ENCODE data around the gene SSR3. TPM values are rescaled to one million over a fixed set of nuclear protein-coding genes. Genes with fewer than 3 reads are reported as not detected.

SSR3 gene
- total RNA-seq, 1 experiment from 2014 or later: 177 TPM

GRCh38 chr3:156581954-156582353, 27.0 kb upstream of the SSR3 start:
- RAD21 ChIA-PET (ENCODE audit: low non-redundant PET in 1 of 2, low total read pairs in 2 of 2, uncharacterized antibody in 2 of 2, unreplicated experiment in 2 of 2): no interaction called here
- intact Hi-C loops (cut with micrococcal nuclease): no loop called here

More at GRCh38 chr3:156581954-156582353, 27.0 kb upstream of the SSR3 start:
- ATAC-seq (no peak), DNase-seq (ENCODE audit: low read depth, low spot score) (no peak)
- Histone ChIP-seq H4K20me1 (ENCODE audit: insufficient read depth) (no peaks in the 10 kb centered on the region), H3K36me3 (ENCODE audit: control insufficient read depth in 1 of 2, insufficient read depth in 2 of 2, low read length in 2 of 2) (no peaks in the 10 kb centered on the region), H3K9ac (ENCODE audit: low read length) (no peak overlapping the region), H3K9me2 (ENCODE audit: insufficient read depth) (no peaks in the 10 kb centered on the region), H3K4me2 (ENCODE audit: low read length) (no peak overlapping the region), H3K4me1 (ENCODE audit: control insufficient read depth in 1 of 2, insufficient read depth in 2 of 2, low read length in 2 of 2) (no peaks in the 10 kb centered on the region), H3K27ac (ENCODE audit: low read depth, low read length) (no peak overlapping the region), H3K4me3 (replicated peaks in 1 of 2; ENCODE audit: low read depth in 1 of 2, low read length in 2 of 2) (no peak overlapping the region), H2AFZ (ENCODE audit: low read depth, low read length, poor library complexity, severe bottlenecking) (no peak overlapping the region), H3K27me3 (ENCODE audit: insufficient read depth, low read length) (no peaks in the 10 kb centered on the region), H3K79me2 (ENCODE audit: insufficient read depth, low read length) (no peaks in the 10 kb centered on the region), H3K9me3 (ENCODE audit: control insufficient read depth in 1 of 2, insufficient read depth in 1 of 2, low read depth in 1 of 2, low read length in 2 of 2) (no peaks in the 10 kb centered on the region)
- TF ChIP-seq FOSL1 (IDR thresholded peaks at IDR 0.05; ENCODE audit: low read depth): no peak
- TF ChIP-seq POLR2A (IDR thresholded peaks at IDR 0.05; ENCODE audit: borderline replicate concordance, extremely low read depth, insufficient read depth, insufficient read length): no peak
- TF ChIP-seq ZNF274 (IDR thresholded peaks at IDR 0.05; ENCODE audit: low read depth, low read length): no peak
- TF ChIP-seq ZFX (IDR thresholded peaks at IDR 0.05): no peak
- TF ChIP-seq JUND (IDR thresholded peaks at IDR 0.05): no peak
- no peak for TF ChIP-seq EGR1 (IDR thresholded peaks at IDR 0.05; ENCODE audit: low read depth)
- no peak for TF ChIP-seq ZBTB33 (IDR thresholded peaks at IDR 0.05; ENCODE audit: extremely low read depth, insufficient replicate concordance, low read length)
- no peak for TF ChIP-seq SIN3A (IDR thresholded peaks at IDR 0.05; ENCODE audit: low read depth)
- TF ChIP-seq ATF3 (IDR thresholded peaks at IDR 0.05): no peak
- TF ChIP-seq EZH2phosphoT487 (IDR thresholded peaks at IDR 0.05; ENCODE audit: borderline replicate concordance): no peak
- no peak for TF ChIP-seq CTCF (IDR thresholded peaks at IDR 0.05 in 2 of 3, conservative IDR thresholded peaks at IDR 0.05 in 1 of 3; ENCODE audit: borderline replicate concordance in 1 of 3, insufficient read depth in 1 of 3, low read depth in 2 of 3, low read length in 2 of 3)
- no peak for TF ChIP-seq SRF (IDR thresholded peaks at IDR 0.05; ENCODE audit: low read depth)
- TF ChIP-seq ELF1 (IDR thresholded peaks at IDR 0.05; ENCODE audit: borderline replicate concordance, low read depth): no peak
- no peak for TF ChIP-seq YY1 (IDR thresholded peaks at IDR 0.05; ENCODE audit: extremely low read depth, insufficient replicate concordance, low read depth, low read length)
- TF ChIP-seq CBX3 (IDR thresholded peaks at IDR 0.05; ENCODE audit: low read depth): no peak
- TF ChIP-seq EZH2 (IDR thresholded peaks at IDR 0.05): no peak
- TF ChIP-seq SP1 (IDR thresholded peaks at IDR 0.05; ENCODE audit: low read depth): no peak
- no peak for TF ChIP-seq POLR2AphosphoS5 (IDR thresholded peaks at IDR 0.05; ENCODE audit: low read depth, low read length)
- no peak for TF ChIP-seq REST (IDR thresholded peaks at IDR 0.05; ENCODE audit: low read depth)
- TF ChIP-seq CEBPB (IDR thresholded peaks at IDR 0.05; ENCODE audit: low read depth): no peak
- CTCF ChIA-PET: no interaction called here
- POLR2A ChIA-PET: no interaction called here
- no TSS peak for BruUV-seq (replicated peaks)

Measured in HCT116 (cell line).